OCI-LY3 (cell line): Measurements from ENCODE around the gene CAD.

Experiments
- H2AFZ ChIP-seq: fragments of 200-600, 300-600 bp; shearing (Covaris generic); 2 replicates; pipeline ENCODE4 v1.6.0; 2014; ENCODE audit warnings: antibody characterized with exemption, low read depth, low read length
- H3K27ac ChIP-seq: fragments of 200-600, 300-600 bp; sonication (generic); 2 replicates; pipeline ENCODE4 v1.5.1; 2014; ENCODE audit warnings: mild to moderate bottlenecking, low read length, moderate library complexity, mixed read lengths
- H3K27me3 ChIP-seq: fragments of 200-600, 300-600 bp; sonication (generic); 2 replicates; pipeline ENCODE4 v1.6.1; 2014; ENCODE audit warnings: low read depth, low read length, mixed read lengths
- H3K36me3 ChIP-seq: fragments of 200-600, 300-600 bp; sonication (generic); replicated peaks from 2 replicates; pipeline ENCODE3; 2014; ENCODE audit warnings: low read depth, low read length, mixed read lengths
- H3K4me1 ChIP-seq: fragments of 300-600, 200-600 bp; sonication (generic); 2 replicates; pipeline ENCODE4 v1.6.1; 2014; ENCODE audit warnings: low read length, mixed read lengths
- H3K4me2 ChIP-seq: fragments of 200-600, 300-600 bp; sonication (generic); 2 replicates; pipeline ENCODE4 v1.6.1; 2014; ENCODE audit warnings: low read length, mixed read lengths
- H3K4me3 ChIP-seq: fragments of 300-600, 200-600 bp; sonication (generic); 2 replicates; pipeline ENCODE4 v1.5.1; 2014; ENCODE audit warnings: antibody characterized with exemption, mild to moderate bottlenecking, low read length, moderate library complexity
- H3K79me2 ChIP-seq: fragments of 300-600, 200-600 bp; shearing (Covaris generic); 2 replicates; pipeline ENCODE4 v1.6.1; 2014; ENCODE audit warnings: mild to moderate bottlenecking, low read length, mixed read lengths
- H3K9ac ChIP-seq: fragments of 300-600, 200-600 bp; shearing (Covaris generic); 2 replicates; pipeline ENCODE4 v1.6.0; 2014; ENCODE audit warnings: mild to moderate bottlenecking, low read length, moderate library complexity
- H3K9me3 ChIP-seq: fragments of 200-600, 300-600 bp; shearing (Covaris generic); 2 replicates; pipeline ENCODE4 v1.6.1; 2014; ENCODE audit warnings: low read length, mixed read lengths; ENCODE audit not compliant: insufficient read depth
- H4K20me1 ChIP-seq: fragments of 200-600, 300-600 bp; sonication (generic); 2 replicates; pipeline ENCODE4 v1.6.1; 2016; ENCODE audit warnings: low read length, mixed read lengths; ENCODE audit not compliant: insufficient read depth
- EZH2phosphoT487 ChIP-seq: fragments of 200-600 bp; shearing (Covaris generic); IDR thresholded peaks from 2 replicates; pipeline ENCODE4 v1.6.1; 2018; ENCODE audit warnings: antibody characterized with exemption, mixed run types, low read depth
- TF ChIP-seq, protein P1 (sequence below): fragments of 200-600, 300-600 bp; sonication (generic); IDR thresholded peaks from 2 replicates; pipeline ENCODE4 v1.5.1; 2014; ENCODE audit warnings: antibody characterized with exemption, low read length, low read depth

The CAD gene

DNA sequence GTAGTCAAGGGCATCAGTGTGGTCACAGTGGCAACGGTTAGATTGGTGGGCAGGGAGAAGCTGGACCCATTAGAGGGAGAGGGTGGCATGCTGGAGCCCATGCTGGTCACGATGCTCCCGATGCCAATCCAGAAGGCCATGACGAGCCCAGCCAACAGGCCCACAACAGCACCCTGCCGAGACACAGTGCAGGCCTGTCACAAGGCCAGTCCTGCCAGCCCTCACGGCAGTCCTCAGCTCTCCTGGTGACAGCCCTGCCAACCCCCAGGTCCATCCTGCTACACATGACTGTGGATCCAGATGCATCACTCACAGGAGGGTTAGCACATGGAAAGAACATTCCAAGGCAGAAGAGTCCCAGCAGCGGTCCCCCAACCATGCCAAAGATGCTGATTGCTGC, 15.5 kb upstream of the CAD start:
- H3K36me3 ChIP-seq, result peaks cover 16% of the 10 kb centered on the region
- no peaks in the 10 kb centered on the region for H3K27me3 ChIP-seq
- no peak overlapping the region for H2AFZ ChIP-seq

GRCh38 chr2:27202854-27203253, 14.3 kb upstream of the CAD start:
- Histone ChIP-seq H3K4me1 (no peaks in the 10 kb centered on the region), H3K9me3 (no peaks in the 10 kb centered on the region), H2AFZ (no peak overlapping the region), H4K20me1 (no peaks in the 10 kb centered on the region), H3K27ac (no peak overlapping the region), H3K4me2 (no peak overlapping the region), H3K27me3 (no peaks in the 10 kb centered on the region), H3K79me2 (no peaks in the 10 kb centered on the region), H3K9ac (no peak overlapping the region), H3K36me3 (peaks cover 20% of the 10 kb centered on the region), H3K4me3 (no peak overlapping the region)
- TF ChIP-seq EZH2phosphoT487, result no peak
- TF ChIP-seq, protein P1, sequence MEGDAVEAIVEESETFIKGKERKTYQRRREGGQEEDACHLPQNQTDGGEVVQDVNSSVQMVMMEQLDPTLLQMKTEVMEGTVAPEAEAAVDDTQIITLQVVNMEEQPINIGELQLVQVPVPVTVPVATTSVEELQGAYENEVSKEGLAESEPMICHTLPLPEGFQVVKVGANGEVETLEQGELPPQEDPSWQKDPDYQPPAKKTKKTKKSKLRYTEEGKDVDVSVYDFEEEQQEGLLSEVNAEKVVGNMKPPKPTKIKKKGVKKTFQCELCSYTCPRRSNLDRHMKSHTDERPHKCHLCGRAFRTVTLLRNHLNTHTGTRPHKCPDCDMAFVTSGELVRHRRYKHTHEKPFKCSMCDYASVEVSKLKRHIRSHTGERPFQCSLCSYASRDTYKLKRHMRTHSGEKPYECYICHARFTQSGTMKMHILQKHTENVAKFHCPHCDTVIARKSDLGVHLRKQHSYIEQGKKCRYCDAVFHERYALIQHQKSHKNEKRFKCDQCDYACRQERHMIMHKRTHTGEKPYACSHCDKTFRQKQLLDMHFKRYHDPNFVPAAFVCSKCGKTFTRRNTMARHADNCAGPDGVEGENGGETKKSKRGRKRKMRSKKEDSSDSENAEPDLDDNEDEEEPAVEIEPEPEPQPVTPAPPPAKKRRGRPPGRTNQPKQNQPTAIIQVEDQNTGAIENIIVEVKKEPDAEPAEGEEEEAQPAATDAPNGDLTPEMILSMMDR, result no peak

More for the DNA sequence above, 15.5 kb upstream of the CAD start:
- H3K9ac ChIP-seq, result no peak overlapping the region
- H3K27ac ChIP-seq, result no peak overlapping the region
- TF ChIP-seq, protein P1, result no peak
- TF ChIP-seq EZH2phosphoT487, result no peak
- no peaks in the 10 kb centered on the region for H3K9me3 ChIP-seq
- no peaks in the 10 kb centered on the region for H3K79me2 ChIP-seq
- H3K4me3 ChIP-seq, result no peak overlapping the region
- no peaks in the 10 kb centered on the region for H3K4me1 ChIP-seq
- no peak overlapping the region for H3K4me2 ChIP-seq
- no peaks in the 10 kb centered on the region for H4K20me1 ChIP-seq

- Histone ChIP-seq H3K9ac (no peak overlapping the region), H3K27ac (no peak overlapping the region), H3K79me2 (no peaks in the 10 kb centered on the region), H3K4me1 (no peaks in the 10 kb centered on the region), H3K4me2 (no peak overlapping the region), H3K36me3 (peaks cover 25% of the 10 kb centered on the region), H2AFZ (no peak overlapping the region), H3K27me3 (no peaks in the 10 kb centered on the region), H3K4me3 (no peak overlapping the region), H3K9me3 (no peaks in the 10 kb centered on the region), H4K20me1 (no peaks in the 10 kb centered on the region)
- TF ChIP-seq EZH2phosphoT487, result no peak
- TF ChIP-seq, protein P1, result no peak
These were observed 13.4 kb upstream of the CAD start for GRCh38 chr2:27203741-27204140.

DNA sequence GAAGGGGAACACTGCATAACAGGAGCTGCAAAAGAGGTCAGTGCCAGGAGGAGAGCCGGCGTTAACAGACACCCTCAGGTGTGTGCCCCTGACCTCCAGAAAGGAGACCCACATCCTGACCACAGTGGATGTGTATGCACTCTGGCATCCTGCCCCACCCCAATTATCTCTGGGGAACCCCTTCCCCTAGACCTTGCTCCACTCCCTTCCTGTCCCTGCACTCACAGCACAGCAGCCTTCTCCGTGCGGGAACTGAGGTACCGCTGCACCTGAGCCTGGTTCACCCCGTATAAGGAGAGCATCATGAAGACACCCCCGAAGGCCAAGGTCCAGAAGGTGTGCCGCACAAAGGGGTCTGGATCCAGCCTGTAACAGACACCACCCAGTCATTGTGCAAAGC, 12.6 kb upstream of the CAD start:
- no peaks in the 10 kb centered on the region for H4K20me1 ChIP-seq
- no peak overlapping the region for H3K4me3 ChIP-seq
- no peaks in the 10 kb centered on the region for H3K4me1 ChIP-seq
- H3K27me3 ChIP-seq, result no peaks in the 10 kb centered on the region
- no peak overlapping the region for H3K27ac ChIP-seq
- H3K36me3 ChIP-seq, result peaks cover 25% of the 10 kb centered on the region
- no peak overlapping the region for H2AFZ ChIP-seq
- no peaks in the 10 kb centered on the region for H3K9me3 ChIP-seq
- no peaks in the 10 kb centered on the region for H3K79me2 ChIP-seq
- no peak overlapping the region for H3K4me2 ChIP-seq
- TF ChIP-seq, protein P1, result no peak
- TF ChIP-seq EZH2phosphoT487, result no peak
- no peak overlapping the region for H3K9ac ChIP-seq
